HCT116 (cell line): ENCODE measurements around the gene YY2. TPM values are rescaled to one million over a fixed set of nuclear protein-coding genes. Genes with fewer than 3 reads are reported as not detected.

Experiments
- ATAC-seq: fragments of 200-7000 bp; cut with Tn5 transposase; 2 replicates; pipeline ENCODE4 v1.9.1; 2020; ENCODE audit warnings: mild to moderate bottlenecking, moderate library complexity
- BruUV-seq: library from RNA; stranded (reverse); fragments of 400-500 nt; replicated peaks from 2 replicates; lab custom pipeline; 2021; lab: Mats Ljungman, UMichigan
- CTCF ChIA-PET: fragments of 300-600 bp; sonication (Branson Sonifier 250); formaldehyde crosslinking; loops from one replicate; lab custom pipeline; 2021; ENCODE audit warnings: antibody characterized with exemption; lab: Charles Lee
- POLR2A ChIA-PET: fragments of 300-600, 350-600 bp; sonication (Branson Sonifier 250); formaldehyde crosslinking; loops from one replicate; lab custom pipeline; 2021; ENCODE audit warnings: antibody characterized with exemption; lab: Charles Lee
- RAD21 ChIA-PET, 2 experiments: fragments of 300-600 bp; sonication (Branson Sonifier 250); formaldehyde crosslinking; loops; one replicate each; lab custom pipeline; 2023; ENCODE audit warnings: low total read pairs in 2 of 2; ENCODE audit not compliant: uncharacterized antibody in 2 of 2, unreplicated experiment in 2 of 2, low non-redundant PET in 1 of 2; lab: Charles Lee
- DNase-seq: peaks from one replicate; pipeline ENCODE4 v3.0.0-alpha.2; 2010; ENCODE audit warnings: low read depth, low spot score
- H2AFZ ChIP-seq: fragments of 200-600 bp; shearing (Covaris generic), sonication (generic); 2 replicates; pipeline ENCODE4 v1.6.1; 2017; ENCODE audit warnings: low read depth, mixed run types, mixed read lengths, antibody characterized with exemption, low read length; ENCODE audit not compliant: poor library complexity, severe bottlenecking
- H3K27ac ChIP-seq: 2 replicates; pipeline ENCODE4 v1.5.1; 2012; ENCODE audit warnings: low read depth, low read length
- H3K27me3 ChIP-seq: fragments of 200-600 bp; sonication (generic); 2 replicates; pipeline ENCODE4 v1.6.1; 2016; ENCODE audit warnings: mixed run types, low read length, mixed read lengths; ENCODE audit not compliant: insufficient read depth
- H3K36me3 ChIP-seq, 2 experiments: fragments of 200-500 bp in 1 of 2; fragments of 200-600 bp in 1 of 2; sonication (Bioruptor generic) in 1 of 2; sonication (generic) in 1 of 2; 2 replicates each; pipeline versions ENCODE4 v1.5.1 to v1.6.1; 2014 to 2016; ENCODE audit warnings: low read length in 2 of 2, inconsistent platforms in 1 of 2, mixed read lengths in 1 of 2, mixed run types in 1 of 2; ENCODE audit not compliant: insufficient read depth in 2 of 2, control insufficient read depth in 1 of 2
- H3K4me1 ChIP-seq, 2 experiments: fragments of 200-600 bp in 1 of 2; sonication (generic) in 1 of 2; 2 replicates each; pipeline versions ENCODE4 v1.5.1 to v1.6.1; 2012 to 2017; ENCODE audit warnings: low read length in 2 of 2, inconsistent platforms in 1 of 2, mild to moderate bottlenecking in 1 of 2, mixed read lengths in 1 of 2, mixed run types in 1 of 2, moderate library complexity in 1 of 2; ENCODE audit not compliant: insufficient read depth in 2 of 2, control insufficient read depth in 1 of 2
- H3K4me2 ChIP-seq: fragments of 200-600 bp; sonication (generic); 2 replicates; pipeline ENCODE4 v1.6.1; 2017; ENCODE audit warnings: mixed run types, low read length, mixed read lengths
- H3K4me3 ChIP-seq, 2 experiments: fragments of 200-600 bp in 1 of 2; sonication (generic) in 1 of 2; replicated peaks in 1 of 2; 2 replicates each; pipeline ENCODE4 v1.5.1; 2011 to 2016; ENCODE audit warnings: low read length in 2 of 2, control low read depth in 1 of 2, low read depth in 1 of 2, mild to moderate bottlenecking in 1 of 2, mixed read lengths in 1 of 2, mixed run types in 1 of 2
- H3K79me2 ChIP-seq: fragments of 200-600 bp; sonication (generic); 2 replicates; pipeline ENCODE4 v1.6.1; 2017; ENCODE audit warnings: mild to moderate bottlenecking, mixed run types, low read length, moderate library complexity, mixed read lengths; ENCODE audit not compliant: insufficient read depth
- H3K9ac ChIP-seq: fragments of 200-600 bp; sonication (generic); 2 replicates; pipeline ENCODE4 v1.6.1; 2016; ENCODE audit warnings: low read length, mixed read lengths
- H3K9me2 ChIP-seq: fragments of 200-600 bp; sonication (generic), shearing (Covaris generic); 2 replicates; pipeline ENCODE4 v1.6.1; 2017; ENCODE audit warnings: mixed run types, mild to moderate bottlenecking, moderate library complexity; ENCODE audit not compliant: insufficient read depth
- H3K9me3 ChIP-seq, 2 experiments: fragments of 200-500 bp in 1 of 2; fragments of 200-600 bp in 1 of 2; sonication (Bioruptor generic) in 1 of 2; sonication (generic) in 1 of 2; 2 replicates each; pipeline ENCODE4 v1.6.1; 2014 to 2017; ENCODE audit warnings: low read length in 2 of 2, mixed read lengths in 2 of 2, inconsistent platforms in 1 of 2, low read depth in 1 of 2, mild to moderate bottlenecking in 1 of 2, mixed run types in 1 of 2, moderate library complexity in 1 of 2; ENCODE audit not compliant: control insufficient read depth in 1 of 2, insufficient read depth in 1 of 2
- H4K20me1 ChIP-seq: fragments of 200-600 bp; sonication (generic), shearing (Covaris generic); 2 replicates; pipeline ENCODE4 v1.6.1; 2017; ENCODE audit warnings: mixed run types, mild to moderate bottlenecking, moderate library complexity; ENCODE audit not compliant: insufficient read depth
- EGR1 ChIP-seq: IDR thresholded peaks from 2 replicates; pipeline ENCODE4 v1.6.1; 2012; ENCODE audit warnings: low read depth
- SP1 ChIP-seq: IDR thresholded peaks from 2 replicates; pipeline ENCODE4 v1.6.1; 2012; ENCODE audit warnings: low read depth
- TCF7L2 ChIP-seq: IDR thresholded peaks from 2 replicates; pipeline ENCODE4 v1.7.0; 2011; ENCODE audit warnings: borderline replicate concordance, inconsistent platforms; ENCODE audit not compliant: insufficient read depth, insufficient read length; ENCODE audit errors: extremely low read depth
- intact Hi-C: fragments of 100-400 bp; cut with micrococcal nuclease; formaldehyde crosslinking; loops from 2 replicates; pipeline ENCODE4 v1.10.0; 2022
- total RNA-seq: library from RNA; stranded (reverse); gene quantifications from one replicate; pipeline ENCODE4 v1.2.1, GENCODE V29; 2021; ENCODE audit not compliant: unreplicated experiment
- TF ChIP-seq, protein P1 (sequence below): IDR thresholded peaks from 2 replicates; pipeline ENCODE4 v1.6.1; 2012
- TF ChIP-seq, protein P2 (sequence below), 3 experiments: fragments of 200-600 bp in 1 of 3; sonication (generic) in 1 of 3; IDR thresholded peaks in 2 of 3; conservative IDR thresholded peaks in 1 of 3; 2 replicates each; pipeline ENCODE4 v1.5.1; 2012 to 2017; ENCODE audit warnings: low read depth in 2 of 3, low read length in 2 of 3, antibody characterized with exemption in 1 of 3, borderline replicate concordance in 1 of 3, control low read depth in 1 of 3, mild to moderate bottlenecking in 1 of 3, mixed read lengths in 1 of 3, mixed run types in 1 of 3, moderate library complexity in 1 of 3; ENCODE audit not compliant: insufficient read depth in 1 of 3
- TF ChIP-seq, protein P3 (sequence below): IDR thresholded peaks from 2 replicates; pipeline ENCODE4 v1.6.1; 2011; ENCODE audit warnings: mild to moderate bottlenecking, low read length, moderate library complexity; ENCODE audit not compliant: insufficient replicate concordance; ENCODE audit errors: extremely low read depth

Gene YY2
- total RNA-seq, 1 experiment from 2014 or later = 2.7 TPM

DNA sequence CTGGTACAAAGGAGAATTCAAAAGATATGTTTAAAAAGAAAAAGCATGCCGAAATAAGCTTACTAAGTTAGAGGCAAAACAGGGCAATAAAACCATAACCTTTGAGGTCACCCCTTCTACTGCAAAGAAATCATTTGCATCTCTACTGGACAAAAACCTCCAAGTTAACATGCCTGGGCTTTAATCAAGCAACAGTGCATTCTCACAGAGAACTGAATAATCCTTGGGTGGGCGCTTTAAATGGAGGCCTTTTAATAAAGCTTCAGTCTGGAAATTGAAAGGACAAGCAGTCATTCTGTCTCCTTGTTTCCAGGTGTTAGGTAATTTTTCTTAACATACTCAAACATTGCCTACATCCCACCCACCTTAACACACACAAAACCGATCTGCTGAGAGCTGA, 50.2 kb downstream of the YY2 start:
- no peaks in the 10 kb centered on the region for H3K79me2 ChIP-seq
- intact Hi-C loops = no loop called here
- H3K36me3 ChIP-seq = no peaks in the 10 kb centered on the region
- no peaks in the 10 kb centered on the region for H3K4me1 ChIP-seq
- TF ChIP-seq, protein P1, sequence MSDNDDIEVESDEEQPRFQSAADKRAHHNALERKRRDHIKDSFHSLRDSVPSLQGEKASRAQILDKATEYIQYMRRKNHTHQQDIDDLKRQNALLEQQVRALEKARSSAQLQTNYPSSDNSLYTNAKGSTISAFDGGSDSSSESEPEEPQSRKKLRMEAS = no peak
- TF ChIP-seq TCF7L2 (no peak), SP1 (no peak), EGR1 (no peak)
- TF ChIP-seq, protein P2, sequence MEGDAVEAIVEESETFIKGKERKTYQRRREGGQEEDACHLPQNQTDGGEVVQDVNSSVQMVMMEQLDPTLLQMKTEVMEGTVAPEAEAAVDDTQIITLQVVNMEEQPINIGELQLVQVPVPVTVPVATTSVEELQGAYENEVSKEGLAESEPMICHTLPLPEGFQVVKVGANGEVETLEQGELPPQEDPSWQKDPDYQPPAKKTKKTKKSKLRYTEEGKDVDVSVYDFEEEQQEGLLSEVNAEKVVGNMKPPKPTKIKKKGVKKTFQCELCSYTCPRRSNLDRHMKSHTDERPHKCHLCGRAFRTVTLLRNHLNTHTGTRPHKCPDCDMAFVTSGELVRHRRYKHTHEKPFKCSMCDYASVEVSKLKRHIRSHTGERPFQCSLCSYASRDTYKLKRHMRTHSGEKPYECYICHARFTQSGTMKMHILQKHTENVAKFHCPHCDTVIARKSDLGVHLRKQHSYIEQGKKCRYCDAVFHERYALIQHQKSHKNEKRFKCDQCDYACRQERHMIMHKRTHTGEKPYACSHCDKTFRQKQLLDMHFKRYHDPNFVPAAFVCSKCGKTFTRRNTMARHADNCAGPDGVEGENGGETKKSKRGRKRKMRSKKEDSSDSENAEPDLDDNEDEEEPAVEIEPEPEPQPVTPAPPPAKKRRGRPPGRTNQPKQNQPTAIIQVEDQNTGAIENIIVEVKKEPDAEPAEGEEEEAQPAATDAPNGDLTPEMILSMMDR (IDR thresholded peaks at IDR 0.05 in 2 of 3, conservative IDR thresholded peaks at IDR 0.05 in 1 of 3; ENCODE audit: borderline replicate concordance in 1 of 3, insufficient read depth in 1 of 3, low read depth in 2 of 3, low read length in 2 of 3) = no peak
- TF ChIP-seq, protein P3, sequence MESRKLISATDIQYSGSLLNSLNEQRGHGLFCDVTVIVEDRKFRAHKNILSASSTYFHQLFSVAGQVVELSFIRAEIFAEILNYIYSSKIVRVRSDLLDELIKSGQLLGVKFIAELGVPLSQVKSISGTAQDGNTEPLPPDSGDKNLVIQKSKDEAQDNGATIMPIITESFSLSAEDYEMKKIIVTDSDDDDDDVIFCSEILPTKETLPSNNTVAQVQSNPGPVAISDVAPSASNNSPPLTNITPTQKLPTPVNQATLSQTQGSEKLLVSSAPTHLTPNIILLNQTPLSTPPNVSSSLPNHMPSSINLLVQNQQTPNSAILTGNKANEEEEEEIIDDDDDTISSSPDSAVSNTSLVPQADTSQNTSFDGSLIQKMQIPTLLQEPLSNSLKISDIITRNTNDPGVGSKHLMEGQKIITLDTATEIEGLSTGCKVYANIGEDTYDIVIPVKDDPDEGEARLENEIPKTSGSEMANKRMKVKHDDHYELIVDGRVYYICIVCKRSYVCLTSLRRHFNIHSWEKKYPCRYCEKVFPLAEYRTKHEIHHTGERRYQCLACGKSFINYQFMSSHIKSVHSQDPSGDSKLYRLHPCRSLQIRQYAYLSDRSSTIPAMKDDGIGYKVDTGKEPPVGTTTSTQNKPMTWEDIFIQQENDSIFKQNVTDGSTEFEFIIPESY = no peak
- H3K9ac ChIP-seq = no peak overlapping the region
- H3K4me2 ChIP-seq = no peak overlapping the region
- ChIA-PET CTCF (no interaction called here), POLR2A (no interaction called here), RAD21 (no interaction called here)
- H3K9me3 ChIP-seq = no peaks in the 10 kb centered on the region
- H4K20me1 ChIP-seq = no peaks in the 10 kb centered on the region
- BruUV-seq = no TSS peak
- no peaks in the 10 kb centered on the region for H3K9me2 ChIP-seq
- no peak overlapping the region for H2AFZ ChIP-seq
- H3K27ac ChIP-seq = no peak overlapping the region
- H3K4me3 ChIP-seq = no peak overlapping the region
- ATAC-seq (no peak), DNase-seq (no peak)
- no peaks in the 10 kb centered on the region for H3K27me3 ChIP-seq
